ENCODE measurements around the gene VPS16.

The VPS16 gene

DNA sequence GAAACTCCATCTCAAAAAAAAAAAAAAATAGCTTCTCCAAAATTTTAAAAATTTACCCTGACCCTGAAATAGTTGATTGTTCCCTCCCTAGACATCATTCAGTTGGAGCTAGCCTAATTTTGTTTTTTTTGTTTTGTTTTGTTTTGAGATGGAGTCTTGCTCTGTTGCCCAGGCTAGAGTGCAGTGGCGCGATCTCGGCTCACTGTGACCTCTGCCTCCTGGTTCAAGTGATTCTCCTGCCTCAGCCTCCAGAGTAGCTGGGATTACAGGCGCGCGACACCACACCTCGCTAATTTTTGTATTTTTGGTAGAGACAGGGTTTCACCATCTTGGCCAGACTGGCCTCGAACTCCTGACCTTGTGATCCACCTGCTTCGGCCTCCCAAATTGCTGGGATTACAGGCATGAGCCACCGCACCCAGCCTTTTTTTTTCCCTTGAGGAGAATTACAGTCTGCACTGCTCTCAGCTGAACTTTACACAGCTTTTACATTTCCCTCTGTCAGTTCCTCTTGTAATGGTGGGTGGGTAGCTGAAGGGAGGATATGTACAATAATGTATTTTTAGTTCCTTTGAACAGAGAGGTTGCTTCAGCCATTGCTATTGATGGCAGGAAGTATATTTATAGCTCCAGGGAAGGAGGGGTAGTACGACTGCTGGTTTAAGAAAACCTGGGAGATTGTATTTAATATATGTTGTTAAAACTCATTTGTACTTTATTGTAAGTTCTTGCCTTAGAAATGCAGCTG is 60.5 kb downstream of the VPS16 start:
- TF ChIP-seq, protein P1, sequence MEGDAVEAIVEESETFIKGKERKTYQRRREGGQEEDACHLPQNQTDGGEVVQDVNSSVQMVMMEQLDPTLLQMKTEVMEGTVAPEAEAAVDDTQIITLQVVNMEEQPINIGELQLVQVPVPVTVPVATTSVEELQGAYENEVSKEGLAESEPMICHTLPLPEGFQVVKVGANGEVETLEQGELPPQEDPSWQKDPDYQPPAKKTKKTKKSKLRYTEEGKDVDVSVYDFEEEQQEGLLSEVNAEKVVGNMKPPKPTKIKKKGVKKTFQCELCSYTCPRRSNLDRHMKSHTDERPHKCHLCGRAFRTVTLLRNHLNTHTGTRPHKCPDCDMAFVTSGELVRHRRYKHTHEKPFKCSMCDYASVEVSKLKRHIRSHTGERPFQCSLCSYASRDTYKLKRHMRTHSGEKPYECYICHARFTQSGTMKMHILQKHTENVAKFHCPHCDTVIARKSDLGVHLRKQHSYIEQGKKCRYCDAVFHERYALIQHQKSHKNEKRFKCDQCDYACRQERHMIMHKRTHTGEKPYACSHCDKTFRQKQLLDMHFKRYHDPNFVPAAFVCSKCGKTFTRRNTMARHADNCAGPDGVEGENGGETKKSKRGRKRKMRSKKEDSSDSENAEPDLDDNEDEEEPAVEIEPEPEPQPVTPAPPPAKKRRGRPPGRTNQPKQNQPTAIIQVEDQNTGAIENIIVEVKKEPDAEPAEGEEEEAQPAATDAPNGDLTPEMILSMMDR (IDR thresholded peaks at IDR 0.05), result no peak
- Histone ChIP-seq H3K4me3 (ENCODE audit: low read depth in 1 of 2, low read length in 1 of 2) (no peak overlapping the region), H3K4me1 (ENCODE audit: control insufficient read depth in 1 of 2, insufficient read depth in 1 of 2, low read depth in 1 of 2, low read length in 1 of 2) (peaks cover 10 to 16% of the 10 kb centered on the region in 2 experiments), H3K9me3 (no peaks in the 10 kb centered on the region), H3K36me3 (no peaks in the 10 kb centered on the region), H3K27me3 (no peaks in the 10 kb centered on the region), H3K27ac (peak overlapping the region; percentile 64)

DNA sequence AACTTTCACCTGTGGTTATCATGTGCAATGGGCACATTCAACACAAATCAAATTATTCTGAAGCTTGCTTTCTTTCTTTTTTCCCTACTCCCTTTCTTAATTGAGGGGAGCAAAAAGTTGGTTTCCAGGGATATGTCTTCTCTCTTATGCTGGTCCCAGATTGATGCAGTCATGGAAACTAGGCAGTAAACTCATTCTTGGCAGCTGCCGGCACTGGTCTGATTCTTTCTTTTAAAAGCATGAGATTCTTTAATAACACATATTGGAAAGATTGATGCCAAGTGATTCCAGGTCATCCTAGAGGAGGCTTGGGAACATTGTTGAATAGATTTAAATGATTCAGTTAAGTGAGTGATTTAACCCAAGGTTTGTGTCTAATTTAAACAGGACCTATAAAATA is 61.7 kb downstream of the VPS16 start:
- H3K36me3 ChIP-seq, result no peaks in the 10 kb centered on the region
- TF ChIP-seq, protein P1 (IDR thresholded peaks at IDR 0.05), result no peak
- H3K9me3 ChIP-seq, result no peaks in the 10 kb centered on the region
- H3K27me3 ChIP-seq, result no peaks in the 10 kb centered on the region
- H3K27ac ChIP-seq, result no peak overlapping the region
- no peak overlapping the region for H3K4me3 ChIP-seq (ENCODE audit: low read depth in 1 of 2, low read length in 1 of 2)
- peaks cover 10 to 16% of the 10 kb centered on the region in 2 experiments for H3K4me1 ChIP-seq (ENCODE audit: control insufficient read depth in 1 of 2, insufficient read depth in 1 of 2, low read depth in 1 of 2, low read length in 1 of 2)

DNA sequence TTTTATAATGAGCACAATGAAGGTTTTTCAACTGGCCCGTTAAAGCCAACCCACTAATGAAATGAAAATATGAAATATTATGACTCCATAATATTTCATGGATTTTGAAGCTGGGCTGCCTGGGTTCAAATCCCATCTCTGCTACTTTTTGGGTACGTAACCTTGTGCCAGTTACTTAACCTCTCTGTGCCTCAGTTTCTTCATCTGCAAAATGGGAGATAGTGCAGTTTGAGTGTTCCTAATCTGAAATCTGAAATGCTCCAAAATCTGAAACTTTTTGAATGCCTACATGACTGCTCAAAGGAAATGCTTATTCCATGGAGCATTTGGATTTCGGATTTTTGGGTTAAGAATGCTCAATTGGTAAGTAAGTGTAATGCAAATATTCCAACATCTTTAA is 62.3 kb downstream of the VPS16 start:
- Histone ChIP-seq H3K4me1 (ENCODE audit: control insufficient read depth in 1 of 2, insufficient read depth in 1 of 2, low read depth in 1 of 2, low read length in 1 of 2) (peaks cover 10 to 16% of the 10 kb centered on the region in 2 experiments), H3K4me3 (ENCODE audit: low read depth in 1 of 2, low read length in 1 of 2) (no peak overlapping the region), H3K27me3 (no peaks in the 10 kb centered on the region), H3K27ac (no peak overlapping the region), H3K9me3 (no peaks in the 10 kb centered on the region), H3K36me3 (no peaks in the 10 kb centered on the region)
- TF ChIP-seq, protein P1 (IDR thresholded peaks at IDR 0.05), result no peak

DNA sequence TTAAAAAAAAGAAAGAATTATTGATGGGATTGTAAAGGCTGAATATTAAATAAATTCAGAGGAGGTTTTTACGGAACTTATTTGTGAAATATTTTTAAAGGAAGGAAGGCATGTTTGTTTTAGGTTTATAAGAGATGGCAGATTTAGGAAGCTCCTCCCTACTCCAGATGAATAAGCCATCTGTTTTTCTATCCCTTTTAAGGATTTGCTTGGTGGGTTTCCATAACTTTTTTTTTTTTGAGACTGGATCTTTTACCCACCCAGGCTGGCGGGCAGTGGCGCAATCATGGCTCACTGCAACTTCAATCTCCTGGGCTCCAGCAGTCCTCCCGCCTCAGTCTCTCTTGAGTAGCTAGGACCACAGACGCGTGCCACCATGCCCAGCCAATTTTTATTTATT is 63.1 kb downstream of the VPS16 start:
- TF ChIP-seq, protein P1 (IDR thresholded peaks at IDR 0.05), result no peak
- no peak overlapping the region for H3K4me3 ChIP-seq (ENCODE audit: low read depth in 1 of 2, low read length in 1 of 2)
- no peak overlapping the region for H3K27ac ChIP-seq
- H3K36me3 ChIP-seq, result no peaks in the 10 kb centered on the region
- H3K9me3 ChIP-seq, result no peaks in the 10 kb centered on the region
- H3K27me3 ChIP-seq, result no peaks in the 10 kb centered on the region
- peaks cover 10 to 16% of the 10 kb centered on the region in 2 experiments for H3K4me1 ChIP-seq (ENCODE audit: control insufficient read depth in 1 of 2, insufficient read depth in 1 of 2, low read depth in 1 of 2, low read length in 1 of 2)

DNA sequence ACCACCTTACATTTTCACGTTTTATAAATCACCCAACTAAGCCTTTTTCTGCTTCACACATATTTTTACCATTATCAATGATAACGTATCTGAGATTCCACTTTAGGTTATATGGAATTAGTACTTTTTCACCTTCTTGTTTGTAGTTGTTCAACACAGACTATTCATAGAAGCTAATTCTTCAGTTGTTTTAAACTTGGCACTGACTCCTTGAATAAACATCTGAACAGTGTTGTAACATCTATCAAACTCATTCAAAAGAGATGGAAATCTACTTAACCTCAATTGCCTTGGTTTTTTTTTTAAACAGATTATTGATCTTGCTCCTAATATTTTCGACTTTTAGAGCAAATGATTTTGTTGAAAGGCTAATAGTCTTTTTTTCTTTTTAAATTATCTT is 67.0 kb downstream of the VPS16 start:
- H3K4me3 ChIP-seq (ENCODE audit: low read depth in 1 of 2, low read length in 1 of 2), result no peak overlapping the region
- H3K27ac ChIP-seq, result no peak overlapping the region
- TF ChIP-seq, protein P1 (IDR thresholded peaks at IDR 0.05), result no peak
- H3K27me3 ChIP-seq, result no peaks in the 10 kb centered on the region
- no peaks in the 10 kb centered on the region for H3K9me3 ChIP-seq
- no peaks in the 10 kb centered on the region for H3K36me3 ChIP-seq
- H3K4me1 ChIP-seq (ENCODE audit: control insufficient read depth in 1 of 2, insufficient read depth in 1 of 2, low read depth in 1 of 2, low read length in 1 of 2), result no peaks in the 10 kb centered on the region

All from neutrophil (primary cell).